Measurements from ENCODE around the gene DUOX1.

DNA sequence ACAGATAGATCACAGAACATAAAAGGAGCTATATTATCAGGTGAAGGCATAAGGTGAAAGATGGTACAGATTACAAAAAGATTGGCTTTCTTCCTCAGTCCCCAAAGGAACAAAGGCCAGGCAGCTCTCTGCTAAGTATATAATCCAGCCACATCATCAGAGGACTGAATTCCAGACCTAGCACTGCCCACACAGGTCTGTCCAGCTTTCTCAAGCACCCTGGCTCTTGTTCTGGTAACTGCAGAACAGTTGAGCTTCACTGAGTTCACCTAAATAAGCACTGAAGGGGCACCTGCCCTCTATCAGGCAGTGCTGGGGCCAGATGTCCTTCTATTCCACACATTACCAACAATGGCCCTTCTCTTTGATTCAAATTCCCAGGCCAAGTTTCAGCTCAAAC, 6.4 kb upstream of the DUOX1 start:
- TF ChIP-seq, protein P1, sequence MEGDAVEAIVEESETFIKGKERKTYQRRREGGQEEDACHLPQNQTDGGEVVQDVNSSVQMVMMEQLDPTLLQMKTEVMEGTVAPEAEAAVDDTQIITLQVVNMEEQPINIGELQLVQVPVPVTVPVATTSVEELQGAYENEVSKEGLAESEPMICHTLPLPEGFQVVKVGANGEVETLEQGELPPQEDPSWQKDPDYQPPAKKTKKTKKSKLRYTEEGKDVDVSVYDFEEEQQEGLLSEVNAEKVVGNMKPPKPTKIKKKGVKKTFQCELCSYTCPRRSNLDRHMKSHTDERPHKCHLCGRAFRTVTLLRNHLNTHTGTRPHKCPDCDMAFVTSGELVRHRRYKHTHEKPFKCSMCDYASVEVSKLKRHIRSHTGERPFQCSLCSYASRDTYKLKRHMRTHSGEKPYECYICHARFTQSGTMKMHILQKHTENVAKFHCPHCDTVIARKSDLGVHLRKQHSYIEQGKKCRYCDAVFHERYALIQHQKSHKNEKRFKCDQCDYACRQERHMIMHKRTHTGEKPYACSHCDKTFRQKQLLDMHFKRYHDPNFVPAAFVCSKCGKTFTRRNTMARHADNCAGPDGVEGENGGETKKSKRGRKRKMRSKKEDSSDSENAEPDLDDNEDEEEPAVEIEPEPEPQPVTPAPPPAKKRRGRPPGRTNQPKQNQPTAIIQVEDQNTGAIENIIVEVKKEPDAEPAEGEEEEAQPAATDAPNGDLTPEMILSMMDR (IDR thresholded peaks at IDR 0.05) = no peak
- no peak for TF ChIP-seq POLR2A (IDR thresholded peaks at IDR 0.05)
